Vagina (tissue), 2 donors: ENCODE data around the gene ARAP1. TPM values are rescaled to one million over a fixed set of nuclear protein-coding genes. Genes with fewer than 3 reads are reported as not detected.
A peak's percentile ranks its signal among the peaks of the same experiment; 100 is the strongest.

Experiments used
- DNase-seq, 2 donors: peaks; one replicate each; pipeline ENCODE4 v3.0.0-alpha.2; 2017; ENCODE audit errors: extremely low spot score in 2 of 2
- H3K27ac ChIP-seq: fragments of 200-600 bp; sonication (generic); one replicate; pipeline ENCODE4 v1.5.1; 2019
- H3K27me3 ChIP-seq: fragments of 200-600 bp; sonication (generic); one replicate; pipeline ENCODE4 v1.5.1; 2019
- H3K36me3 ChIP-seq, 2 donors: fragments of 200-600 bp; sonication (generic); one replicate each; pipeline ENCODE4 v1.5.1; 2017 to 2019
- H3K4me1 ChIP-seq: fragments of 200-600 bp; sonication (generic); one replicate; pipeline ENCODE4 v1.5.1; 2019
- H3K4me3 ChIP-seq, 2 donors: fragments of 200-600 bp; sonication (generic); 1 replicate in 1 of 2; 2 replicates in 1 of 2; pipeline ENCODE4 v1.5.1; 2016 to 2019
- H3K9me3 ChIP-seq: fragments of 200-600 bp; sonication (generic); one replicate; pipeline ENCODE4 v1.5.1; 2019
- POLR2A ChIP-seq, 2 donors: fragments of 450-650 bp; IDR thresholded peaks; one replicate each; pipeline ENCODE4 v1.6.1; 2017; ENCODE audit warnings: antibody characterized with exemption in 2 of 2, mild to moderate bottlenecking in 2 of 2, moderate library complexity in 2 of 2
- POLR2AphosphoS5 ChIP-seq, 2 donors: sonication (generic); formaldehyde crosslinking; IDR thresholded peaks; one replicate each; pipeline ENCODE4 v1.9.0; 2017; ENCODE audit warnings: antibody characterized with exemption in 2 of 2, mild to moderate bottlenecking in 2 of 2, low read depth in 1 of 2; ENCODE audit not compliant: insufficient read depth in 1 of 2
- intact Hi-C: fragments of 100-400 bp; cut with DNase I; formaldehyde crosslinking; loops from one replicate; pipeline ENCODE4 v1.15.1; 2023
- total RNA-seq: library from RNA; depleted of rRNA; stranded (reverse); fragments of >200 nt; gene quantifications from one replicate; pipeline ENCODE4 v1.2.3, GENCODE V29; 2016
- TF ChIP-seq, protein P1 (sequence below), 3 experiments: fragments of 450-650 bp in 2 of 3; fragments of 200-600 bp in 1 of 3; sonication (generic) in 1 of 3; IDR thresholded peaks; one replicate each; pipeline ENCODE4 v1.5.1; 2017 to 2019; ENCODE audit warnings: antibody characterized with exemption in 3 of 3, mild to moderate bottlenecking in 2 of 3, moderate library complexity in 2 of 3

The ARAP1 gene
- total RNA-seq, 1 donor from 2014 or later: 59.2 TPM

GRCh38 chr11:72685560-72686480 lies 66.4 kb downstream of the ARAP1 start:
- H3K36me3 ChIP-seq: peaks cover 0 to 27% of the 10 kb centered on the region in 2 donors
- peaks cover 47% of the 10 kb centered on the region for H3K4me1 ChIP-seq
- H3K4me3 ChIP-seq: no peak overlapping the region
- H3K27me3 ChIP-seq: no peaks in the 10 kb centered on the region
- peak overlapping the region; percentile 73 for H3K27ac ChIP-seq
- TF ChIP-seq POLR2AphosphoS5 (IDR thresholded peaks at IDR 0.05; ENCODE audit: insufficient read depth in 1 of 2, low read depth in 1 of 2) (no peak), POLR2A (IDR thresholded peaks at IDR 0.05) (no peak)
- TF ChIP-seq, protein P1, sequence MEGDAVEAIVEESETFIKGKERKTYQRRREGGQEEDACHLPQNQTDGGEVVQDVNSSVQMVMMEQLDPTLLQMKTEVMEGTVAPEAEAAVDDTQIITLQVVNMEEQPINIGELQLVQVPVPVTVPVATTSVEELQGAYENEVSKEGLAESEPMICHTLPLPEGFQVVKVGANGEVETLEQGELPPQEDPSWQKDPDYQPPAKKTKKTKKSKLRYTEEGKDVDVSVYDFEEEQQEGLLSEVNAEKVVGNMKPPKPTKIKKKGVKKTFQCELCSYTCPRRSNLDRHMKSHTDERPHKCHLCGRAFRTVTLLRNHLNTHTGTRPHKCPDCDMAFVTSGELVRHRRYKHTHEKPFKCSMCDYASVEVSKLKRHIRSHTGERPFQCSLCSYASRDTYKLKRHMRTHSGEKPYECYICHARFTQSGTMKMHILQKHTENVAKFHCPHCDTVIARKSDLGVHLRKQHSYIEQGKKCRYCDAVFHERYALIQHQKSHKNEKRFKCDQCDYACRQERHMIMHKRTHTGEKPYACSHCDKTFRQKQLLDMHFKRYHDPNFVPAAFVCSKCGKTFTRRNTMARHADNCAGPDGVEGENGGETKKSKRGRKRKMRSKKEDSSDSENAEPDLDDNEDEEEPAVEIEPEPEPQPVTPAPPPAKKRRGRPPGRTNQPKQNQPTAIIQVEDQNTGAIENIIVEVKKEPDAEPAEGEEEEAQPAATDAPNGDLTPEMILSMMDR (IDR thresholded peaks at IDR 0.05): no peak
- DNase-seq: no peak
- intact Hi-C loops: loop anchor here (10.0 kb wide), 1 partner anchor 211 kb away; no protein-coding TSS in a partner anchor
- H3K9me3 ChIP-seq: no peaks in the 10 kb centered on the region

DNA sequence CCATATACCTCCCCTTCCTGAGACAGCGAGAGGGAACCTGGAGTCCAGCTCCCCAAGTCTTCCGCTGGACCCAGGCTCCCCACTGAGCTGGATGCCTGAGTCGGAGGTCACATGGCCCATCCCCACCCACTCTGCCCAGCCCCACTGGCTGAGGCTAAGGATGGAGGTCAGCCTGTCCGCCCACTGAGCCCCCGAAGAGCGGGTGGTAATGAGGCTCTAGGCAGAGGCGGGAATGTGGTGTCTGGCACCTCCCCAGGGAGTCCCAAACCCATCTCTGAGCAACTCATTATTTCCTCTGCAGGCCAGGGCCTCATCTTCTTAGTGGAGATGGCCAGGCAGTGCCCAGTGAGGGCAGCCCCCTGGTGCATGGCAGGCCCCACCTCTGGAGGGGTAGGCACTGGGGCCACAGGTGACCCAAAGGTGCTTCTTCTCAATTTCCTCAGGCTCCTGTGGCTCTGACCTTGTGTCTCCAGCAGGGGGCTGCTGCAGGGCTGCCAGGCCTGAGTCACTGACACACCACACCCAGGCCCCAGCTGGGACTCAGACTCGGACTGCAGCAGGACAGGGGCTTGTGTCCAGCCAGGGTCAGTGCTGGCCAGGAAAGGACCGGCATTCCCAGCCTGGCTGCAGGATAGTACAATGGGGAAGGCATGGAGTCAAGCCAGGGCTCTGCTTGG lies 67.8 kb downstream of the ARAP1 start:
- Histone ChIP-seq H3K4me1 (peaks cover 51% of the 10 kb centered on the region), H3K27me3 (no peaks in the 10 kb centered on the region), H3K9me3 (no peaks in the 10 kb centered on the region), H3K36me3 (peaks cover 0 to 26% of the 10 kb centered on the region in 2 donors), H3K27ac (peak overlapping the region; percentile 73), H3K4me3 (no peak overlapping the region)
- intact Hi-C loops: loop anchor here (10.0 kb wide), 1 partner anchor 210 kb away; no protein-coding TSS in a partner anchor
- DNase-seq: no peak
- TF ChIP-seq, protein P1 (IDR thresholded peaks at IDR 0.05): peak; percentile 4 to 46 (median 9)
- no peak for TF ChIP-seq POLR2A (IDR thresholded peaks at IDR 0.05)
- peak in 1 of 2 donors; percentile 49 for TF ChIP-seq POLR2AphosphoS5 (IDR thresholded peaks at IDR 0.05; ENCODE audit: insufficient read depth in 1 of 2, low read depth in 1 of 2)

- DNase-seq: no peak
- H3K27ac ChIP-seq: peak overlapping the region; percentile 73
- peaks cover 51% of the 10 kb centered on the region for H3K4me1 ChIP-seq
- TF ChIP-seq, protein P1 (IDR thresholded peaks at IDR 0.05): peak; percentile 79 to 89 (median 88)
- TF ChIP-seq POLR2A (IDR thresholded peaks at IDR 0.05): no peak
- peaks cover 0 to 26% of the 10 kb centered on the region in 2 donors for H3K36me3 ChIP-seq
- no peaks in the 10 kb centered on the region for H3K9me3 ChIP-seq
- intact Hi-C loops: loop anchor here (10.0 kb wide), 1 partner anchor 209 kb away; no protein-coding TSS in a partner anchor
- H3K27me3 ChIP-seq: no peaks in the 10 kb centered on the region
- no peak overlapping the region for H3K4me3 ChIP-seq
Observed at GRCh38 chr11:72683782-72684200, 68.4 kb downstream of the ARAP1 start.

GRCh38 chr11:72682858-72683243 lies 69.4 kb downstream of the ARAP1 start:
- no peak for DNase-seq
- H3K4me1 ChIP-seq: peaks cover 51% of the 10 kb centered on the region
- H3K9me3 ChIP-seq: no peaks in the 10 kb centered on the region
- intact Hi-C loops: loop anchor here (10.0 kb wide), 1 partner anchor 208 kb away; no protein-coding TSS in a partner anchor
- no peak for TF ChIP-seq POLR2A (IDR thresholded peaks at IDR 0.05)
- TF ChIP-seq, protein P1 (IDR thresholded peaks at IDR 0.05): no peak
- TF ChIP-seq POLR2AphosphoS5 (IDR thresholded peaks at IDR 0.05; ENCODE audit: insufficient read depth in 1 of 2, low read depth in 1 of 2): no peak
- peaks cover 0 to 18% of the 10 kb centered on the region in 2 donors for H3K36me3 ChIP-seq
- no peaks in the 10 kb centered on the region for H3K27me3 ChIP-seq
- no peak overlapping the region for H3K4me3 ChIP-seq
- no peak overlapping the region for H3K27ac ChIP-seq
